Aorta (tissue), 5 donors: ENCODE measurements around the gene XPO5. TPM values are rescaled to one million over a fixed set of nuclear protein-coding genes. Genes with fewer than 3 reads are reported as not detected.
A peak's percentile ranks its signal among the peaks of the same experiment; 100 is the strongest.

Experiments used
- ATAC-seq: fragments of 200-7000 bp; cut with Tn5 transposase; one replicate; pipeline ENCODE4 v1.9.1; 2022; ENCODE audit warnings: moderate library complexity; ENCODE audit not compliant: low FRiP score
- DNase-seq, 2 donors: peaks; one replicate each; pipeline ENCODE4 v3.0.0-alpha.2; 2020
- H3K27ac ChIP-seq, 2 donors: one replicate each; pipeline ENCODE4 v1.5.1; 2013; ENCODE audit warnings: low read length in 2 of 2, mild to moderate bottlenecking in 2 of 2, moderate library complexity in 2 of 2, control low read depth in 1 of 2, inconsistent platforms in 1 of 2, low read depth in 1 of 2
- H3K27me3 ChIP-seq, 2 donors: one replicate each; pipeline ENCODE4 v1.6.1; 2013; ENCODE audit warnings: control low read depth in 1 of 2, low read length in 1 of 2, mild to moderate bottlenecking in 1 of 2, moderate library complexity in 1 of 2; ENCODE audit not compliant: insufficient read depth in 2 of 2, control insufficient read depth in 1 of 2
- H3K36me3 ChIP-seq, 2 donors: one replicate each; pipeline ENCODE4 v1.6.1; 2013; ENCODE audit warnings: control low read depth in 1 of 2, low read length in 1 of 2, mild to moderate bottlenecking in 1 of 2; ENCODE audit not compliant: insufficient read depth in 2 of 2, control insufficient read depth in 1 of 2
- H3K4me1 ChIP-seq, 2 donors: one replicate each; pipeline ENCODE4 v1.6.1; 2013; ENCODE audit warnings: low read length in 2 of 2, control low read depth in 1 of 2, mild to moderate bottlenecking in 1 of 2, moderate library complexity in 1 of 2; ENCODE audit not compliant: insufficient read depth in 2 of 2, control insufficient read depth in 1 of 2
- H3K4me3 ChIP-seq, 2 donors: one replicate each; pipeline ENCODE4 v1.5.1; 2013; ENCODE audit warnings: low read length in 2 of 2, control low read depth in 1 of 2, mild to moderate bottlenecking in 1 of 2
- H3K9me3 ChIP-seq: one replicate; pipeline ENCODE4 v1.6.1; 2013; ENCODE audit warnings: mild to moderate bottlenecking, low read length; ENCODE audit not compliant: control insufficient read depth
- WGBS, 2 donors: extraction: QIAGEN DNeasy Blood & Tissue Kit; methylation state at CpG; one replicate each; pipeline ENCODE4 v1.1.7; 2013; 5-methylcytosine and 5-hydroxymethylcytosine counted together
- intact Hi-C, 2 donors: fragments of 100-400 bp; cut with DNase I; formaldehyde crosslinking; loops; one replicate each; pipeline versions ENCODE4 v1.14.2 to v1.15.0; 2022
- long read RNA-seq, 2 donors: library from polyadenylated mRNA; unstranded; transcript quantifications; one replicate each; pipeline ENCODE4 v2.0.0, GENCODE V29; 2020 to 2021
- polyA plus RNA-seq, 2 donors: library from polyadenylated mRNA; stranded (reverse); fragments of 200-250 nt; gene quantifications; one replicate each; pipeline ENCODE4 v1.2.3, GENCODE V29; 2013
- total RNA-seq, 2 donors: library from RNA; stranded (reverse); fragmentation: NEBNext Ultra II Directional; extraction: Animal tissue kit (Norgen Biotek cat#: 25700); gene quantifications; one replicate each; pipeline ENCODE4 v1.2.1, GENCODE V29; 2021
- donor health status: healthy with polysubstance abuse.
- donor health status: Bipolar disorder and iron deficiency.
- donor health status: DM: no; HTN: no; CAD: no.
- donor health status: DM: no; HTN: no; CAD: no.
- donor health status: DM: yes; HTN: yes; CAD: no.

The XPO5 gene
- total RNA-seq (10 to 100 TPM; 19.7 to 30.6 TPM), polyA plus RNA-seq (10 to 100 TPM in 1 of 2 donors, 1 to 10 TPM in 1; 2.6 to 13.7 TPM)
- long read RNA-seq, donor 1, full-length matches to known transcripts = 1 of 15 reads
- long read RNA-seq, donor 1, partial matches to known transcripts = 11 of 15 reads
- long read RNA-seq, donor 1, other reads (novel, unspliced or antisense) = 3 of 15 reads
- long read RNA-seq, donor 2, full-length matches to known transcripts = 2 of 10 reads
- long read RNA-seq, donor 2, partial matches to known transcripts = 3 of 10 reads
- long read RNA-seq, donor 2, other reads (novel, unspliced or antisense) = 5 of 10 reads

- Histone ChIP-seq H3K4me3 (peak within 1 kb of the TSS; percentile 47 to 70), H3K27me3 (no peaks in the 10 kb centered on the region), H3K4me1 (peaks cover 0 to 5% of the 10 kb centered on the region in 2 donors), H3K27ac (no peak within 1 kb of the TSS), H3K9me3 (no peaks in the 10 kb centered on the region), H3K36me3 (peaks cover 0 to 2% of the 10 kb centered on the region in 2 donors)
- 0 to 1% methylated on average over 57 to 76 of the region's 76 CpGs for WGBS, 2 donors
- ATAC-seq = peak; percentile 99
- intact Hi-C loops = no loop called here
- peak; percentile 95 to 97 for DNase-seq
Measured at GRCh38 chr6:43575772-43576551, at the start of gene XPO5, which contains the start of gene POLH. Gene XPO5, minus strand, starts transcription at chr6:43576038. Its CDS starts 174 bp downstream, at chr6:43575864. Gene POLH, plus strand, starts transcription at chr6:43576185. Its CDS starts 6,135 bp downstream, at chr6:43582320.

DNA sequence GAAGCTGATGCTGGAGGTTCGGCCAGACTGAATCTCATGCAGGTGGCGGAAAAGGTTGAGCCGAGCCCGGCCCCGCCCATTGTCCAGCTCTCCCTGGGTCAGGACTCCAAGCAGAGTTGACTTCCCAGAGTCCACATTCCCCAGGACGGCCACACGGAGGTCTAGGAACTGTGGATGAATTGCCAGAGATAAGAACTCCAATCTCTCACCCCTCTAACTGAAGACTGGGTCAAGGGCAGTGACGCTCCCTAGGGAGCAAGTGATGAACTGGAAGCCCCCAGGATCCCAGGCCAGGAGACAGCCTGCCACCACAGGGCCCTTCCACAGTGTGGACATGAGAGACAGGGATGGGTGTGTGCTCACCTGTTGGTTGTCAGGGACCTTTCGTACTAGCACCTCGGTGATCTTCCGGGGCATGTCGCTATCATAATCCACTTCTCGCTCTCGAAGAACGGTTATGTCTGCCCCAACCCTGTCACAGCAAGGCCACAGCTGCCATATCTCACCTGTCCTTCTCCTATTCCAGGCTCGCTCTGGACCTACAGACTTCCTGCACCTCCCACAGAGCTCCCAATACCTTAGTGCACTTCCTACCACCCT, 49.7 kb upstream of the XPO5 start:
- WGBS, 2 donors = 92 to 94% methylated on average over 16 of the region's 16 CpGs
- H3K4me1 ChIP-seq = peaks cover 0 to 3% of the 10 kb centered on the region in 2 donors
- H3K27me3 ChIP-seq = no peaks in the 10 kb centered on the region
- intact Hi-C loops = no loop called here
- no peak overlapping the region for H3K4me3 ChIP-seq
- DNase-seq = no peak
- H3K9me3 ChIP-seq = no peaks in the 10 kb centered on the region
- H3K36me3 ChIP-seq = peaks cover 0 to 2% of the 10 kb centered on the region in 2 donors
- no peak for ATAC-seq
- H3K27ac ChIP-seq = no peak overlapping the region

GRCh38 chr6:43624786-43625288, 49.0 kb upstream of the XPO5 start:
- Histone ChIP-seq H3K4me1 (peaks cover 0 to 3% of the 10 kb centered on the region in 2 donors), H3K27ac (no peak overlapping the region), H3K36me3 (peaks cover 0 to 2% of the 10 kb centered on the region in 2 donors), H3K27me3 (no peaks in the 10 kb centered on the region), H3K9me3 (no peaks in the 10 kb centered on the region), H3K4me3 (no peak overlapping the region)
- intact Hi-C loops = no loop called here
- no peak for DNase-seq
- 73 to 76% methylated on average over 7 of the region's 7 CpGs for WGBS, 2 donors
- ATAC-seq = no peak

DNA sequence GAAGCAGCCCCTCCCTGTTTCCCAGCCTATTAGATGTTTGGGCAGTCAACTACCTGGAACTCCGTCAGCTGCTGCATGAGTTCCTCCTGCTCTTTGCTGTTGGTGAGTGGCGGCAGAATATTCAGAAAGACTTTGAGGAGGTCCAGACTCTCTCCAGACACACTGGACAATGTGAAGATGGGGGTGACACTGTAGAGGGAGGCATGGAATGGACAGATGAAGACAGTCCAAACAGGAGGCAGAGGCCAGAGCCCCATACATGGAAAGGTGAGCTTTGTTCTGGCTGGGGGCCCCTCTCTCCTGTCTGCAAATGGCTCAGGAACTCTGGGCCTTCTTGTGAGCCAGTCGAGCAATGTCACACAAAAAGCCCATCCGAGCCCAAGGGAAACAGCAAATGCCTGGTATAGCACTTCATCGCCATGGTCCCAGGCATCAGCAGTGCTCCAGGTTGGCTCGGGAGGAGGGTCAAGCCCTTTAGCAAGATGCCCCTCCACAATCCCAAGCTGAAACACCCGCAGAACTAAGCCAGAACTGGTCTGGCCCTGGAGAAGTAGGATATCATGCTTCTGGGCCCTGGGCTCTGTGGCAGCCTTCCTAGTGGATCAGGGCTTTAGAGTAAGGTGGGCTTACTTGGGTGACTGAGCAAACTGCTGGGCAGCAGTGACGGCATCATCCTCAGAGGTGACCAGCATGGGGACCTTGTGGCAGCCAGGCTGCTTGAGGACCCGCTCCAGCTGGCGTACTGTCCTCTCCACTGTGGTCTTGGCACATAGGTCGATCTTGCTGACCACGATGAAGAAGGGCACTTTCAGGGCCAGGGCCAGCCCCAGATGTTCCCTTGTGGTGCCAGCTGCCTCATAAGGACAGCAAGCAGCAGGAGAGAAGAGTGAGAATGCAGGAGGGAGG, 48.3 kb upstream of the XPO5 start:
- H3K4me1 ChIP-seq = peaks cover 0 to 3% of the 10 kb centered on the region in 2 donors
- DNase-seq (no peak), ATAC-seq (no peak)
- 75 to 79% methylated on average over 12 of the region's 12 CpGs for WGBS, 2 donors
- intact Hi-C loops = no loop called here
- H3K27ac ChIP-seq = no peak overlapping the region
- peaks cover under 1 to 2% of the 10 kb centered on the region in 2 donors for H3K36me3 ChIP-seq
- H3K27me3 ChIP-seq = no peaks in the 10 kb centered on the region
- no peak overlapping the region for H3K4me3 ChIP-seq
- no peaks in the 10 kb centered on the region for H3K9me3 ChIP-seq

- DNase-seq (no peak), ATAC-seq (no peak)
- H3K4me1 ChIP-seq = peaks cover 0 to under 1% of the 10 kb centered on the region in 2 donors
- 89 to 92% methylated on average over 10 of the region's 10 CpGs for WGBS, 2 donors
- peaks cover 2 to 3% of the 10 kb centered on the region in 2 donors for H3K36me3 ChIP-seq
- H3K9me3 ChIP-seq = no peaks in the 10 kb centered on the region
- intact Hi-C loops = no loop called here
- H3K27me3 ChIP-seq = no peaks in the 10 kb centered on the region
- H3K27ac ChIP-seq = no peak overlapping the region
- H3K4me3 ChIP-seq = no peak overlapping the region
Measured at GRCh38 chr6:43622541-43622940, 46.7 kb upstream of the XPO5 start.

DNA sequence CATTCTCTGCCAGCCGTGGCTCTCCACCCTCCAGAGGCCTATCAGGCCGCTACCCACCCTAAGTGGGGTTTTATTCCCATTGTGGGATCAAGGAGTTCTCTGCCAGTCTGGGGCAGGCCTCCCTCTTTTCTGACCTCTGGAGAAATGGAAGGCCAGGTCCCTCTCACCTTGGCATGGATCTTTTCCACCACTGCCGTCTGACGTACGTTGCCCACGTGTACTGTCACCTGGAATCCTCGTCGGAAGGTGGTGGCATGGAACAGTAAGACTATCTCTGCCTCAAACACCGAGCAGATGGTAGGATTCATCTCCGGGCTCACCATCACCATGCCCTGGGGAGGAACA, 46.0 kb upstream of the XPO5 start:
- Histone ChIP-seq H3K36me3 (peaks cover 2 to 3% of the 10 kb centered on the region in 2 donors), H3K27ac (no peak overlapping the region), H3K4me3 (no peak overlapping the region), H3K27me3 (no peaks in the 10 kb centered on the region), H3K9me3 (no peaks in the 10 kb centered on the region), H3K4me1 (no peaks in the 10 kb centered on the region)
- ATAC-seq (no peak), DNase-seq (no peak)
- WGBS, 2 donors = 90 to 91% methylated on average over 10 of the region's 10 CpGs
- intact Hi-C loops = no loop called here

GRCh38 chr6:43621078-43621835, 45.4 kb upstream of the XPO5 start:
- no peak for ATAC-seq
- Histone ChIP-seq H3K27me3 (no peaks in the 10 kb centered on the region), H3K36me3 (peaks cover 2 to 3% of the 10 kb centered on the region in 2 donors), H3K27ac (no peak overlapping the region), H3K4me3 (no peak overlapping the region), H3K4me1 (no peaks in the 10 kb centered on the region), H3K9me3 (no peaks in the 10 kb centered on the region)
- DNase-seq = no peak
- intact Hi-C loops = no loop called here
- WGBS, 2 donors = 90 to 91% methylated on average over 12 of the region's 12 CpGs
